COLO668 (cell line): ENCODE results near the gene STX11.
"Not testable (repeated sequence)": the region's sequence is repeated elsewhere in the genome, so short reads cannot be mapped to it uniquely, and the experiment has no call there.

Experiments
- DNase-seq: peaks from one replicate; lab custom pipeline; 2025; ENCODE audit not compliant: unreplicated experiment; lab: John Stamatoyannopoulos, UW

Gene STX11

DNA sequence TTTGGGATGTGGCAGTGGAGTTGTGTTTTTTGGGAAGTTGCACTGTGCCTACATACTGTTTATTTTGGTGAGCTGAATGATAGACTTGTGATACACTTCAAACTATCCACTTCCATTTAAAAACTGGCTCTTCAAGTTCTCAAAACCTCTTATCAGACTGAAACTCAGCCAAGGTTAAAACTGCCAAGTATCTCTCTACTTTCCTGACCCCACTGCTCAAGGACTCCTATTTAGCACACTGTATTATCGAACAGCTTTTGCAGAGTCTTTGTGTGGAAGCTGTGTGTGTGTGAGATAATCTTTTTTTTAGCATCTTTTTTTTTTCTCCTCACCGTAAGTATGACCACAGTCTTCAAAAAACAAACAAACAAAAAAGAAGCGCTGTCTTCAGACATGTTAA lies 21.1 kb downstream of the STX11 start:
- DNase-seq: no peak

DNA sequence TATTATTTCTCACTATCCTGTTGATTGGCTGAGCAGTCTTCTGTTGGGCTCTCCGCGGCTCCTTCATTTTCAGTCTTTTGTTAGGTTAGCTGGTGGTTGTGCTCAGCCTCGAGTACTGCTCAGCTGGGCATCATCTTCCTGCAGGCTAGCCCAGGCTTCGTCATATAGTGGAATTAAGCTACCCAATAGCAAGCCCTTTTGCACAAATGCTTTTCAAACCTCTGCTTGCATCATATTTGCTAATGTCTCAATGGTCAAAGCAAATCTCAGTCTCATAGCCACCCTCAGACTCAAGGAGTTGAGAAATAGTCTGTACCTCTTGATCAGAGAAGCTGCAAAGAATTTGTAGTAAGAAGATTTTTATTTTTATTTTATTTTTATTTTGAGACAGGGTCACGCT lies 23.7 kb downstream of the STX11 start:
- no peak for DNase-seq

DNA sequence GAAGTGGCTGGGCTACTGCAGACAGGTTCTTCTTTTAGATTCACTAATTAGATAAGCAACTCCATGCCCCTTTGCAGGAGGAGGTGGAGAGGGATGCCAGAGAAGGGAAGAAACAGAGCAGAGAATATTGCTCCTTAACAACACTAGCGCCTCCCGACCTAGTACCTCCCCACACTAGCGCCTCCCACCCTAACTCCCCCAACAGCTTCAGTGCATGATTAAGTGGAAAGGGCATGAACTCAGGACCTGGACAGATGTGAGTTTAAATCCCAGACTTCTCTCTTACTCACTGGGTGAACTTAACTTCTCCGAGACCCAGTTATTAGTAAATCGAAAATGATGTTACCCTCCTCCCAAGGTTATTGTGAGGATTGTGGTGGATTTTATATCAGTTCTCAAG lies 25.7 kb downstream of the STX11 start:
- DNase-seq: no peak

DNA sequence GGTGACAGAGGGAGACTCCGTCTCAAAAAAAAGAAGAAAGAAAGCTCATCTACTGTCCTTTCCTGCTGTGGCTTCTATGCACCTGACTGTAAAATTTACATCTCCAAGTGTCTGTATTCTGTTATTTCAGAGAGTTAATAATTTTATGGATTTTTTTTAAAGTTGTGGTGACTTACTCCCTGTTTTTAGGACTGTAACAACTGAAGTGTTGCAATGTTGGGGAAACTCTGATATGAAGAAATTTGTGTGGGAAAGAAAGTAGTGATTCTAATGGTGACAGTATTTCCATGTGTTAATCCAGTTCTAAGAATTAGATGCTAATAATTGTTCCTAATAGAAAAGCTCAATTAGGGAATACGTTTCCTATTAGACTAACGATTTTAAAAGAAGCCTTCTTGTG lies 27.4 kb downstream of the STX11 start:
- DNase-seq: no peak

DNA sequence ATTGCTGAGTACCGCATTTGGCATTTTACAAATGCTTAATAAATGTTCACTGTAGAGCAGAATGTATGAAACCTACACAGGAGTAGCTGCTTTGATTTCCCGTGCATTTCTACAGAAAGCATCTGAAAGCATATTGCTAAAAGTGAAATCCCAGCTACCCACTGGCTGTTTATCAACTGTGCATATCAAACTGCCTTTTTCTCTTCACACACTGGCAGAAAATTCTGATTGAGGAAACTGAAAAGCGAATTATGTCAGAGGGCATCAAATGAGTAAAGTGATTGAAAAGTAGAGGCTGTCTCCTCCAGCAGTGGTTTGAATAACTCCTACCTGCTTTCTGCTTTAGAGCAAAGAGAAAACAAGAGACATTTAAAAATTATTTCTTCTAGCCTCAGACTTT lies 28.0 kb downstream of the STX11 start:
- DNase-seq: no peak

DNA sequence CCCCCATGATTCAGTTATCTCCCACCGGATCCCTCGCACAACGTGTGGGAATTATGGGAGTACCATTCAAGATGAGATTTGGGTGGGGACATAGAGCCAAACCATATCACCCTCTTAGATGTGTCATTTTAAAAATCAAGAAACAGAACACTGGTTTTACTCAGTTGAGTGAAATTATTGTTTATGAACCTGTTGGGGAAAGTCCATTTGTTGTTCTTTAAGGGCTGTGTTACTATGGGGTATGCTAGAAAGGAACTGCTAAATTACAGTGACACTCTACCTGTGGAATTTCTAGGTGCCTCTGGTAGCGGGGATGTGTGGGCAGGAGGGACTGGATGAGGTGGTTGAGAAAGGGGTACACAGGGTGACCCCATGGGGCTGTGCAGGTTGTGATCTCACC lies 28.9 kb downstream of the STX11 start:
- DNase-seq: no peak

DNA sequence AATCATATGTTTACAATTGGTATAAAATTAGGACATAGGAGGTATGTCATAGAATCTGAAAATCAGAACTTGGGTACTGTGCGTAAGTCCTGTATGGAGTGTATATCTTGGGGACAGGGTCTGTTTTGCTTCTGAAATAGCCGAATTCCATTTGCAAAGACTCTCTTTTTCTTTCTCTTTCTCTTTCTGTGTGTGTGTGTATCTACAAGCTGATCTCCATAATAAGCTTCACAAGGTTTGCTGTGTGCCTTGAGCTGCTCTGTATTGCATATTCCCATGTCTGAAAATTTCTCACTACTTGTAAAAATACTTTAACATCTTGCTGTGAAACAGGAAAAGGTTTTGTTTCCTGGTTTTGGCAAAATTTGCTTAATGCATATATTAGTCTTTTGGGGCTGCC lies 29.5 kb downstream of the STX11 start:
- DNase-seq: no peak

DNA sequence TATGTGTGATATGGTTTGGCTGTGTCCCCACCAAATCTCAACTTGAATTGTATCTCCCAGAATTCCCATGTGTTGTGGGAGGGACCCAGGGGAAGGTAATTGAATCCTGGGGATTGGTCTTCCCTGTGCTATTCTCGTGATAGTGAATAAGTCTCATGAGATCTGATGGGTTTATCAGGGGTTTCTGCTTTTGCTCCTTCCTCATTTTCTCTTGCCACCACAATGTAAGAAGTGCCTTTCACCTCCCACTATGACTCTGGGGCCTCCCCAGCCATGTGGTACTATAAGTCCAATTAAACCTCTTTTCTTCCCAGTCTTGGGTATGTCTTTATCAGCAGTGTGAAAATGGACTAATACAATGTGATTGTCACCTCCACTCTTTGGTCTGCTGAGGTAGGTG lies 30.0 kb downstream of the STX11 start:
- DNase-seq: not testable (repeated sequence)

DNA sequence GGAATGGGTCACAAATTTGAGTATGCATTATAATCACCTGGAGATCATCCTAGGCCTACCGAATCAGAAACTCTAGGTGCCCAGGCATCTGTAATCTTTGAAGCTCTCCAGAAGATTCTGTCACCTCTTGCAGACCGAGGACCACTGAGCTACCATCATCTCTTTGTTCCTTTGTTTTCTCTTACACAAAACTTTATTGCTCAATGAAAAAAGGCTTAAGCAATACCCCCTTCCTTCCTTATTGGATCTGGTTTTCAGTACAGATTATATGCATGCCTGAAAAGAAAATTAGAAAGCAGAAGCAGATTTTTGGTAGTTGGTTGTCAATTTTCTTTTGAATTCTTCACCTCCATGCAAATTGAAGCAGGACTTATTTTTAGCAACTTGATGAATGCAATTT lies 31.3 kb downstream of the STX11 start:
- DNase-seq: no peak

DNA sequence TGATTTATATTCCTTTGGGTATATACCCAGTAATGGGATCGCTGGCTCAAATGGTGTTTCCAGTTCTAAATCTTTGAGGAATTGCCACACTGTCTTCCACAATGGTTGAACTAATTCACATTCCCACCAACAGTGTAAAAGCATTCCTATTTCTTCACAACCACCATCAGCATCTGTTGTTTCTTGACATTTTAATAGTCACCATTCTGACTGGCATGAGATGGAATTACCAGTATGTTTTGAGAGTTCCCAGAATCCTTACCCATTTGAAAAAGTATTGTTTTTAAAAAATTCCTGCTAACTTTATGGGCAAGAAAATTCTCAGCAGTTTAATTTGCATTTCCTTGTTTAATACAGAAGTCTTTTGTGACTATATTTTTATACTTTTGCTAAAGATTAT lies 33.9 kb downstream of the STX11 start:
- not testable (repeated sequence) for DNase-seq

DNA sequence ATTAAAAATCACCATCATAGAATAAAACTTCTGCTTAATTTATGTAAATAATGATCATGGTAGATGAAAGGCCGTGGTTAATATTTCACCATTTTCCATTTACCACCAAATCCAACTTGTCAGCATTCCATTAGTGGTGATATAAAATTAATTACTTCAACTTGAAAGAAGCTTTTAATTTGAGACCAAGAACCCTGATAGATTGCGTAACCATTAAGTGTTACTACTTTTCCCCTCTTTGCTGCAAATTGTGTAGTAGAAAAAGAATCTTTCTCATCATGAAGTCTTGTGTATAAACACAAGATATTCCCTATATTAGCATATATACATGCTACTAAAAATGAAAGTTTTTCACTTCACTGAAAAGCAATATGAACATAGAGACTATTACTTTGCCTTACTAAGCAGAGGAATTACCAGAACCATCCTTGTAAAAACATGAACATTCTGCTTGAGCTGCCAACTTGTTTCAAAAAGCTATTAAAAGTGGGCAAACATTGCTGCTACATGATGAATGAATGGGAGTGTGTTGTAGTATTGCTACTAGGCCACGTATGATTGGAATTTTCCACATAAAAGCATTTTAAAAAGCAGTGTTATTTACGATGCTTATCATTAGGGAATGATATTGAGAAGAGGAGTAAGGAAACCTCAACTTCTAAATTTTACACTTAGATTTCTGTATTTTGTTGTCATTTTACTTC lies 35.0 kb downstream of the STX11 start:
- no peak for DNase-seq

DNA sequence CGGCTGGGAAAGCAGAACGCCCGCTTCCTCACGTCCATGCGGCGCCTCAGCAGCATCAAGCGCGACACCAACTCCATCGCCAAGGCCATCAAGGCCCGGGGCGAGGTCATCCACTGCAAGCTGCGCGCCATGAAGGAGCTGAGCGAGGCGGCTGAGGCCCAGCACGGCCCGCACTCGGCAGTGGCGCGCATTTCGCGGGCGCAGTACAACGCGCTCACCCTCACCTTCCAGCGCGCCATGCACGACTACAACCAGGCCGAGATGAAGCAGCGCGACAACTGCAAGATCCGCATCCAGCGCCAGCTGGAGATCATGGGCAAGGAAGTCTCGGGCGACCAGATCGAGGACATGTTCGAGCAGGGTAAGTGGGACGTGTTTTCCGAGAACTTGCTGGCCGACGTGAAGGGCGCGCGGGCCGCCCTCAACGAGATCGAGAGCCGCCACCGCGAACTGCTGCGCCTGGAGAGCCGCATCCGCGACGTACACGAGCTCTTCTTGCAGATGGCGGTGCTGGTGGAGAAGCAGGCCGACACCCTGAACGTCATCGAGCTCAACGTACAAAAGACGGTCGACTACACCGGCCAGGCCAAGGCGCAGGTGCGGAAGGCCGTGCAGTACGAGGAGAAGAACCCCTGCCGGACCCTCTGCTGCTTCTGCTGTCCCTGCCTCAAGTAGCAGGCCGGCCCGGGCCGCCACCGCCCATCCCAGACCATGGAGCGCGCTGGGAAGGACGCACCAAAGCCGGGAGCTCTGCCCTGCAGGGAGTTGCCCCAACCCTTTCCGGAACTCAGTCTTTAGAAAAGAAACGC lies 36.7 kb downstream of the STX11 start:
- no peak for DNase-seq

DNA sequence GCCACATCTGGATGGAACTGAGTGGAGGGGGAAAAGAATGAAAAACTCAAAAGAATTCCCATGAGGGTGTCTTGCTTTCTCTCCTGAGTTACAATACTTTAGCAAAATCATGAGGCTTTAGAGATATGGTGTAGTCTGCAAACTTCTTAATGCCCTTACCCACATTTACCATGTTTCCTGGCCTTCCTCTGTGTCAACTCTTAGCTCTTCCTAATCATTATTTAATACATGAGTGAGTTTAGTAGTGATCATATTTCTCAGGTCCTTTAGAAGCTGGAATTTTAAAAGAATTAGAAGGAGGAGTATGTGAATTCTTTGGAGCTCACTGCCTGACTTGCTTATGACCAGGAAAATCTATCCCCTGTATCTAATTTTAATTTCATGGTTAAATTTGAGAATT lies 39.0 kb downstream of the STX11 start:
- no peak for DNase-seq

DNA sequence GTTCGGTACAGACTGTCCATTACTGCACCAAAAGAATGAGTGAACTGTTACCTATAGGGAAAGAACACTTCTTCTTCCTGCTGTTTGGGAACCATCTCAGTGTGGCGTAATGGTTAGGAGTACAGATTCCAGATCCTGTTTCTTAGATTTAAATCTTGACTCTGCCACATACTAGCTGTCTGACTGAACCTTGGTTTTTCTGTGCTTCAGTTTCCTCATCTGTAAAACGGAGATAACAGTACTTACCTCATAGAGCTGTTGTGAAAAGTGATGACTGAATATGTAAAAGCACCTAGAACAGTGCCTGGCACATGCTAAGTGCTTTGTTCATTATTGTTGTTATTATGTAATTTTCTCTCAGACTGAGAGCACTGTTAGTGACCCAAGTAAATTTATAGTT lies 39.8 kb downstream of the STX11 start:
- DNase-seq: no peak

DNA sequence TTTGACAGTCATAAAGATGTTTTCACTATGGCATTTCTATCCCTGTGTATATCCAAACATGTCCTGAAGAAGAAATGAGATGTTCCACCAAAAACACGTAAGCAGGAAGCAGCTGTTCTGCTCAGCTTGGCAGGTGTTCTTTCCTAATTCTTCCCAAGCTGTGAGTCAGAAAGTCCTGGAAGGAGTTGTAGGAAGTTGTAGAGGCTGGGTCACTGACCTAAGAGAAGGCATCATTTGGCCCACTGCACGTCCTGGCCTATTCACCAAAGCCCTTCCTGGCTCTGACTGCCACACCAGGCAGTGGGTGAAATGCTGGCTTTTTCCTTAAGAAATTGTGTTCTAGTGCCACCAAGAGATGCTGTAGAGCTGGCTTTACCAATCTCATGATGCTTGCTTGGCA lies 40.3 kb downstream of the STX11 start:
- DNase-seq: no peak

DNA sequence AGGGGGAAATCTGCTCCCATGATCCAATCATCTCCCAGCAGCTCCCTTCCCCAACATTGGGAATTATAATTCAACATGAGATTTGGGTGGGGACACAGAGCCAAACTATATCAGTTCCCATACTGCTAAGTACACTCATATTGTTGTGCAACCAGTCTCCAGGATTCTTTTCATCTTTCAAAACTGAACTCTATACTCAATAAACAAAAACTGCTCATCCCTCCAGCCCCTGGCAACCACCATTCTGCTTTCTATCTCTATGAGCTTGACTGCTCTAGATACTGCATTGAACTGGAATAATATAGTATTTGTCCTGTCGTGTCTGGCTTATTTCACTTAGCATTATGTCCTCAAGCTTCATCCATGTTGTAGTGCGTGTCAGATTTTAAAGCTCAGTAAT lies 42.9 kb downstream of the STX11 start:
- no peak for DNase-seq

DNA sequence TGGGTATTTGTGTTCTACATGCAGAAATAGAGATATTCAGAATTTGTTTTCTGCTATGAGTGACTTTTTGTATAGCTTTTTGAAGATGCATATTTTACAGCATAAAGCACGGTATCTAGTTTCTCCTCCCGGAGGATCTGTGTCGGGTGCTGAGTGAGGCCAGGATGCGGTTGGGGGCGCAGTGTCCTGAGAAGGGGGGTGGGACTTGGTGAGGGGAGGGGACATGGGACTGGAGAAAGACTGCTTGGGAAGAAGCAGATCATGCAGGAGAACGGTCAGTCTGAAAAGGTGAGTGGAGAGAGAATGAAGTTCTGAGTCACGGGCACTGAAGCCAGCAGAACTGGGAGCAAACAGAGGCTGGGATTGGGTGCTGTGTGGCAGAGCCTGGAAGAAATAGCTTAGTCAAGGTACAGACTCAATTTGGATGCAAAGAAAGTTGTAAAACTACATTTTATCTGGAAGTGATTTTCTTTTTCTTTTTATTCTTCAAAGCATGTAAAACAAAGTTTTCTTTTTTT lies 44.0 kb downstream of the STX11 start:
- DNase-seq: no peak

DNA sequence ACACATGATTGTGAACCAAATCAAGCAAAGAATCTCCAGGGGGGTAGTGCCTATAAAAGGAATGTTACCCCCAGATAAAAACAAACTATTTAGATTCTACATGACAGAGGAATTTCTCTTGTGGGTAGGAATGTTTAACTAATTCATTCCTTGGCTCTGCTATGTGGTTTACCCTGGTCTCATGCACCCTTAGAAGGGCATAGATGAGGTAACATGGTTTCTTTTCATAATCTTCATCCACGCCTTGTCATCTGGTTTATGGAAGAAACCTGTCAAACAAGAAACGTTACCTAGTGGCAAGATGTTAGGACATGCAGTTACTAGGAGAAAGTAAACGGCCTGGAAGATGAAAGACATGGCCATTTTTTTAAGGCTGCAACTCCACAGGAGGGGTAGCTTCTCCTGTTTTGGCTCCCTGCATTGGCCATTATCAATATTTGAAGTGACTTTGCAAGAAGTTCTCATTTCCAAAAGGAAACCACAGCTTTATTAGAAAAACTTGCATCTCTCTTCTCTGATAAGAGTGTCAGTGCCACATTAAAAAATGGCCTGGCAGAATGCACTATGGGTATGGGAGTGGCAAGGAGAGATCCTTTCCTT lies 45.5 kb downstream of the STX11 start:
- no peak for DNase-seq

DNA sequence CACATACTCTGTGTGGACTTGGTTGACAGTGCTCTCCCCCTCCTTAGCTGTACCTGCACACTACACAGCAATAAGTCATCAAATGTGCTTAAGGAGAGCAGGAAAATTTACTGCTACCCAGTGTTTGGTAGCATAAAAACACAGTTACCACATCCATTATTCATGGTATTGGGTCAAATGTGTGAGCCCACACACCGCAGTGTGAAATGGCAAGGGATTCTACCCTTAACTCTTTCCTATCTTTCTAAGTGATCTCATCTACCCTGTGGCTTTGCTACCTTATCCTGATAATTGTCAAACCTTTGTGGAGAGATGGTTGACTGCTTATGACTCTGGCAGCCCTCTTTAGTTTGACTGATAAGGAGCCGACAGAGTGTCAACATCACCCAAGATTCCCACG lies 47.6 kb downstream of the STX11 start:
- no peak for DNase-seq

DNA sequence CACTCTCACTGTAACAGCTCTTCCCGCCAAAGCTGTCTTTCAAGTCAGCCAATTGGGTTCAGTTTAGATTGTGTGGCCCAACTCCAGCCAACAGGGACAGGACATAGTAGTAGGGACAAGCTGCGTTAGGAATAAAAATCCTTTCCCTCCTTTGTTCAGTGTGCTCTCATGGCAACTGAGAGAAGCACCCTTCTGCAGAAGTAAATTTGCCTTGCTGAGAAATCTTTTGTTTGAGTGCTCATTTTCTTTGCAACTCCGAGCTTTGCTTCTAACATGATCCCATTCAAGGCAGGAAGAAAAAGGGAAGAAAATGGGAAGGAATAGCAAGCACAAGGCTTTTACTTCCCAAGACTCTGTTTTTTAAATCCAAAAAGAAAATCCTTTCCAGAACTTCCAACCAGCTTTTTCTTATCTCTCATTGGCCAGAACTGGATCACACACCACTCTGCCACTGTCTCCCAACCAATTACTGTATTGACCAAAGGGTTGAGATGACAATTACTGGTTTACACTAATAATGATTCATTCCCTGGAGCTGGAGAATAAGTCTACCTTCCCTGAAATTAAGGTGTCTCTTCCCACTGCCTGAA lies 52.7 kb downstream of the STX11 start:
- no peak for DNase-seq

DNA sequence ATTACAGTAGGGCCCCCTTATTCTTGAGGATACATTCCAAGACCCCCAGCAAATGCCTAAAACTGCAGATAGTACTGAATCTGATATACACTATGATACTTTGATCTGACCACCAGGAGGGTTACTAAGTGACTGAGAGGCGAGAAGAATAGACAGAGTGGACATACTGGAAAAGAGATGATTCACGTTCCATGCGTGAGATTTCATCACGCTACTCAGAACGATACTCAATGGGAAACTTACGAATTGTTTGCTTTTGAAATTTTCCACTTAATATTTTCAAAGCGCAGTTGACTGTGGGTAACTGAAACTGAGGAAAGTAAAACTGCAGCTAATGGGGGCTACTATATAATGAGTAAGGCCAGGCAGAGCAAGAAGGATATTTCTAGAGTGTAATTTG lies 60.8 kb downstream of the STX11 start:
- DNase-seq: no peak

DNA sequence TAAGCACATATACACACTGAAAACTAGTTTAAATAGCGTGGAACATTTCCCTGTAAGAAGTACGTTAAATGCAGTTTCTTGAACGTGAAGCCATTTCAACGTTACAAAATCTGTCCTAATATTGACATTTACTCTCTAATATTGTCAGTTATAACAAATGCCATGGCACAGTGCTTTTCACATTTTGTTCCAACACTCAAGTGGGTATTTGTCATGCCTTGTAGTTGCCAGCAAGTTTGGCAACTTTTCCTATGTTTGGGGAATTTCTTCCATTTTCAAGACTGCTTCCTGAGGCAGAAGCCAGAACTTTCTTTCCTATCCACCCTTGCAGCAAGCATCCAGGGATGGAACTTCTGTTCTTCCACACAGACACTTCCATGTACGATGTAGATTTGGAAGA lies 63.0 kb downstream of the STX11 start:
- DNase-seq: no peak
